GM12891 (cell line): ENCODE data around the gene P2RY13.

ENCODE experiments used
- POLR2A ChIP-seq: IDR thresholded peaks from 2 replicates; pipeline ENCODE4 v1.6.1; 2011; ENCODE audit warnings: low read depth, low read length, control low read depth
- POLR2AphosphoS5 ChIP-seq: IDR thresholded peaks from 2 replicates; pipeline ENCODE4 v1.6.1; 2011; ENCODE audit warnings: low read depth, low read length, control low read depth

GRCh38 chr3:151315846-151316245 is 13.5 kb downstream of the P2RY13 start:
- TF ChIP-seq POLR2A, result no peak
- no peak for TF ChIP-seq POLR2AphosphoS5
